Measurements from ENCODE around the gene PTPRD.

The PTPRD gene

DNA sequence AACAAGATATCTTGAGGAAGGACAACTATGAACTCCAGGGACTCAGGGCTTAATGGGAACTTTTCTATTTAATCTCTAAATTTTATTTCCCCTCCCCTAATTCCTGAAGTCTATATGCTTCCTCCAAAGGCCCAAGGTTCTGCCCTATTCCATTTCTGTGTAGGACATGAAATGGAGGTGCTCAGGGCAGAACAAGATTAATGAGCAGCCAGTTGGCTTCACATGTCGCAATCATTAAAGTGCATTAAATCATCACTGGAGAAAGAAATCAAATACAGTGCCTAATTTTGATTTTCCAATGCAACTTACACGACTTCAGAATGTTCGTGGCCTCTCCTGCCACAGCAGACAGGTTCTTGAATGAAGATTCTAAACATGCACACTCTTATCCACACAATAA lies 862.1 kb downstream of the PTPRD start:
- no peak for TF ChIP-seq CTCF (IDR thresholded peaks at IDR 0.05; ENCODE audit: extremely low read depth, insufficient read depth, missing control alignments)
- in situ Hi-C loops (cut with MboI; ENCODE audit: low pct_unique_long_range_greater_than_20kb, low sequenced_read_pairs, unreplicated experiment), result no loop called here
- no peak for DNase-seq (ENCODE audit: low spot score)

- in situ Hi-C loops (cut with MboI; ENCODE audit: low pct_unique_long_range_greater_than_20kb, low sequenced_read_pairs, unreplicated experiment), result no loop called here
- no peak for TF ChIP-seq CTCF (IDR thresholded peaks at IDR 0.05; ENCODE audit: extremely low read depth, insufficient read depth, missing control alignments)
- DNase-seq (ENCODE audit: low spot score), result no peak
These were observed 863.2 kb downstream of the PTPRD start for GRCh38 chr9:9749591-9749990.

GRCh38 chr9:9747787-9748186 lies 865.0 kb downstream of the PTPRD start:
- in situ Hi-C loops (cut with MboI; ENCODE audit: low pct_unique_long_range_greater_than_20kb, low sequenced_read_pairs, unreplicated experiment), result no loop called here
- TF ChIP-seq CTCF (IDR thresholded peaks at IDR 0.05; ENCODE audit: extremely low read depth, insufficient read depth, missing control alignments), result no peak
- DNase-seq (ENCODE audit: low spot score), result no peak

- DNase-seq (ENCODE audit: low spot score), result no peak
- TF ChIP-seq CTCF (IDR thresholded peaks at IDR 0.05; ENCODE audit: extremely low read depth, insufficient read depth, missing control alignments), result no peak
- in situ Hi-C loops (cut with MboI; ENCODE audit: low pct_unique_long_range_greater_than_20kb, low sequenced_read_pairs, unreplicated experiment), result no loop called here
These were observed 866.0 kb downstream of the PTPRD start for GRCh38 chr9:9746826-9747225.

GRCh38 chr9:9743822-9744221 lies 869.0 kb downstream of the PTPRD start:
- no peak for TF ChIP-seq CTCF (IDR thresholded peaks at IDR 0.05; ENCODE audit: extremely low read depth, insufficient read depth, missing control alignments)
- in situ Hi-C loops (cut with MboI; ENCODE audit: low pct_unique_long_range_greater_than_20kb, low sequenced_read_pairs, unreplicated experiment), result no loop called here
- DNase-seq (ENCODE audit: low spot score), result no peak

GRCh38 chr9:9730174-9730573 lies 882.6 kb downstream of the PTPRD start:
- no peak for DNase-seq (ENCODE audit: low spot score)
- in situ Hi-C loops (cut with MboI; ENCODE audit: low pct_unique_long_range_greater_than_20kb, low sequenced_read_pairs, unreplicated experiment), result no loop called here
- TF ChIP-seq CTCF (IDR thresholded peaks at IDR 0.05; ENCODE audit: extremely low read depth, insufficient read depth, missing control alignments), result no peak

DNA sequence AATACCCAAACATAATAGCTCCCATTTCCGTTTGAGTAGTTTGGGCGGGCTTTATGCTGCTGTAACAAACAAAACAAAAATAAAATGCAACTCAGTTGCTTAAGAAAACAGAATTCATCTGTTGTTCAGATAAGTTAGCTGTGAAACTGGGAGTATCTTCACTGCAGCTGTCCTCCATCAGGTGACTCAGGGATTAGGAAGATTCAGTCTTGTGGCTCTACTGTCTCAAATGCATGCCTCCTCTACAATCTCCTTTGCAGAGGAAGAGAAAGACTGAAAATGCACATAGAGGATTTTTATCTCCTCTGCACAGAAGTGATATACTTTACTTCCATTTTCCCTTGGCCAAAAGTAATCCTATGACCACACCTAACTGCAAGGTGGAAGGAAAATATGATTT lies 883.7 kb downstream of the PTPRD start:
- in situ Hi-C loops (cut with MboI; ENCODE audit: low pct_unique_long_range_greater_than_20kb, low sequenced_read_pairs, unreplicated experiment), result no loop called here
- no peak for DNase-seq (ENCODE audit: low spot score)
- no peak for TF ChIP-seq CTCF (IDR thresholded peaks at IDR 0.05; ENCODE audit: extremely low read depth, insufficient read depth, missing control alignments)

Measured in GM13977 (cell line).